ENCODE data around the gene SPTLC1.

Gene SPTLC1

GRCh38 chr9:92077888-92078287 is 37.3 kb downstream of the SPTLC1 start:
- no peak for DNase-seq

DNA sequence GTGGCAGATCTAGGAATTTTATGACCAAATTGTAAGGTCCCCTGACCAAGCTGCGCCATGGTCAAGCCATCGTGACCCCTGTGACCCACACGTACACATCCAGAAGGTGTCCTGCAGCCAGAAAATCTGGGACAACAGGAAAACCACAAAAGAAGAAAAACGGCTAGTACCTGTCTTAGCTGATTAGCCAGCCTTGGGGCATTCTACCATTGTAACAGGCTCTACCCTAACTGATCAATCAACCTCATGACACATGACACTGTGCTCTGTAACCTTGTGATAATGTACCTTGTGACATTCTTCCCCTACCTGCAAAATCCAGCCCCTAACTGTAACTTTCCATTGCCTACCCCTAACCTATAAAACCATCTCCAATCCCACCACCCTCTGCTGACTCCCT is 43.6 kb downstream of the SPTLC1 start:
- no peak for DNase-seq

- DNase-seq, result no peak
Observed at GRCh38 chr9:92066168-92066567, 49.0 kb downstream of the SPTLC1 start.

DNA sequence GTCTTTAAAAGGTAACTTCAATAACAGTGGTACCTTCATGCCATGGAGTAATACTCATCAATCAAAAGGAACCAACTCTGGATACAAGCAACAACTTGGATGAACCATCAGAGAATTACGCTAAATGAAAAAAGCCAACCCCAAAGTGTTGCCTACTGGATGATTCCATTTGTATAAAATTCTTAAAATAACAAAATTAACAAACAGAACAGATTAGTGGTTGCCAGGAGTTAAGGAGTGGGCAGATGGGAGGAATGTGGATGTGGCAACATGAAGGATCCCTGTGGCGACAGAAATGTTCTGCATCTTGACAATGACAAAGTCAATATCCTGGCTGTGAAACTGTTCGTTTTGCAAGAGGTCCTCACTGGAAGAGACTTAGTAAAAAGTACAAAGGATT is 50.5 kb downstream of the SPTLC1 start:
- DNase-seq, result no peak

- DNase-seq, result no peak
Observed at GRCh38 chr9:92061184-92061583, 54.0 kb downstream of the SPTLC1 start.

DNA sequence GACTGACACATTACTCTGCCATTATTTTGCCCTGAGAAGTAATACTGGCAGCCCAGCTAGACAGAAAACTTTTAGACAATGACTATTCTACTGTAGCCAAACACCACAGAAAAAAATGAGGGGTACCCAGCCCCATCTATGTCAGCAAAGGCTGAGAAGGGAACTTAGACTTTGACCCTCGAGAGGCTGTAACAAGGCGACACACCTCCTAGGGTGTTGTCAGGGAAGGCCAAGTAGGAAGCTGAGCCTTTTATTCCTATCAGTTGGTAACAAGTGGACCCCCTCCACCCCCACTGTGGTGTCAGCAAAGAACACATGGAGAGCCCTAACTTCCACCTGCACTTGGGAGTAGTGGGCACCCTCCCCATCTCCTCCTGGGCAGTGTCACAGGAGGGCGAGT is 55.6 kb downstream of the SPTLC1 start:
- no peak for DNase-seq

GRCh38 chr9:92058723-92059444 is 56.3 kb downstream of the SPTLC1 start:
- no peak for DNase-seq

- DNase-seq, result no peak
Observed at GRCh38 chr9:92058026-92058425, 57.2 kb downstream of the SPTLC1 start.

DNA sequence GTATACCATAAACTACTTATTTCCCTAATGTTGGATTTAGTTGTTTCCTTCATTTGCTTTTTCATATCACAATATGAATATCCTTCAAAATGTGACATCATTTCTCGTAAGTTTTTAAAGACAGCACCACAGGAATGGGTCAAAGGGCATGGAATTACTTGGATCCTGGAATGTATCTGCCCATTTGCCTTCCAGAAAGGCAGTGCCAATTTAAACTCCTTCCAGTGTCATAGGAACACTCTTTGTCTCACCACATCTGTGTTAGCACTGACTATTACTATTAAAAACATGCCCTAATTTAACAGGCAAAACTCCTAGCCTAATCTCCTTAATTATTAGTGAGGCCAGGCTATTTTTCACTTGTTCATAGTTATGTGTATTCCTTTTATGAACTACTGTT is 58.0 kb downstream of the SPTLC1 start:
- no peak for DNase-seq

- no peak for DNase-seq
Observed at GRCh38 chr9:92055624-92056023, 59.6 kb downstream of the SPTLC1 start.

- DNase-seq, result no peak
Observed at GRCh38 chr9:92048924-92049625, 66.1 kb downstream of the SPTLC1 start.

DNA sequence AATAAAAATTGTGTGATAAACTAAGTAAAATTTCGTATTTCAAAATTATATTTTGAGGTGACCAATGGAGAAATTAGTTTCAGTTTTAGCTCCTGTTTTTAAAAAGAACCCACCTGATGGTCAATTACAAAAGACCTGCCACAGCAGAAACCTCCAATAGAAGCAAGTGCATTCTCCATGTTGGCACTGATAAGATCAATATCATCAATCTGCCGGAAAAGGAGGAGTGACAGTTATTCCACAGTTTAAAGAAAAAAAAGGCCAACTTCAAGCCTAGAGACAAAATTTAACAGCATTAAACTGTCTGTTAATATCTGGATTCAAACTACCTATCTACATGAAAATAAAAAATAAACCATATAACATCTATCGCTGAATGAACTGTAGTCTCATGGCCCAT is 67.7 kb downstream of the SPTLC1 start:
- no peak for DNase-seq

DNA sequence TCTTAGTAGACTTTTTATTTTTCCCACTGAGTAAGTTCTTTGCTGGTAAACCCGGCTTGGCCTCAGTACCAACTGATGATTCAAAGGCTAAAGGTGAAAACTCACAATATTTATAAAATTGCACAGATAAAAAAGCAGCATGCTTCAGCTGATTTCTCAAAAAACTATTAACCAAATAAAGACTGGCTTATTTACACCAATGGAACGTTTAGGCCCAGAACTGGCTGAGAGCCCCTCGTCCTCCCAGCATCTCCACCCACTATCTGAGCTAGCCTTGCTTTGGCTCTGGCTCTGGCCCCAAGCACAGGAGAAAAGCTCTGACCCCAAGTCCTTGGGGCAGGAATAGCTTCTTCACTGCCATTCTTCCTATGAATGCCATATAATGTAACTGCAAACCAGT is 68.5 kb downstream of the SPTLC1 start:
- DNase-seq, result no peak

DNA sequence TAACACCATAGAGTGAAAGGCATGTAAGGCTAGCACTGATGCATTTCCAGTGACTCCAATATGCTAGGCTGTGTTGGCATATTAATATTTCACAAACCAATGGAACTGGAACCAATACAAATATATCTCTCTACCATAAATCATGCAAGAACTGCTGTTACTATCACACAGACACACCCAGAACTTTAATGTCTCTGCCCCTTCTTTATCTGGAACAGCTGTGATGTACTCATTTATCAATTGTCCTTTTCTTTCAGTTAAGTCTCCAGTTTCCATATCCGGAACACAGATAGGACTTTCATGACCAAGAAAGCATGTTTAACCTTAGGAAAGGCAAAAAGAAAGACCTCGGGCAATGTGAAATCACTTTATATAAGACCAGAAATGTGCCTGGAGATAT is 70.3 kb downstream of the SPTLC1 start:
- no peak for DNase-seq

DNA sequence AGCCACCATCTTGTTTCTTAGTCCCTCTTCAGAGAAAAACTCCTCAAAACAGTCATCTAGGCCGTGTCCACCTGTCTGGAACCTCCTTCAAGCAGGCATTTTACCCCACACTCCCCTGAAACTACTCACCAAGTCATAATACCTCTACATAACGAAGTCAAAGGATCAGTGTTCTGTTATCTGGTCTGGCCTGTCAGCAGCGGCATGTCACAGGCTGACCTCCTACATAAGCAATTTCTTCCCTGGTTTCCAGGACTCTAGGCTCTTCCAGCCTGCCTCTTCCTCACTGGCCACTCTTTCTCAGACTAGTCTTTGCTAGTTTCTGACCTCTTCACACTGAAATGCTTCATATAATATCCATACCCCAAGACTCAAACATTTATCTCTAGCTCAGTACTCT is 72.2 kb downstream of the SPTLC1 start:
- no peak for DNase-seq

- no peak for DNase-seq
Observed at GRCh38 chr9:92042260-92042659, 73.0 kb downstream of the SPTLC1 start.

- no peak for DNase-seq
Observed at GRCh38 chr9:92036756-92037155, 78.5 kb downstream of the SPTLC1 start.

DNA sequence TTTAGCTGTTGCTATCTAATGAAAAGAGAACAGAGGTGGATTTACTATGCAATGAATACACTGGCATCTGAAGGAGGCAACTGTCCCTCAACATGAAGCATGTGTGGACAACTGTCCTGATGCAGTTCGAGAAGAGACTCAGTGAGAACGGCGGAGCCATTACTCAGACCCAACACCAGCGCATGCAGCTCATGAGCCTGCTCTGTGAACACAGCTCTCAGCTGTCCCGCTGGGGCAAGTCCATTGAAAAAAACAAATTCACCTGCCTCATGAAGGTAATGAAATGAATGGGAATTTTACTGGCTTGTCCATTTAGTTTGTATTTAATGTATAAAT is 78.8 kb downstream of the SPTLC1 start:
- DNase-seq, result no peak

GRCh38 chr9:92035687-92036410 is 79.4 kb downstream of the SPTLC1 start:
- DNase-seq, result no peak

GRCh38 chr9:92035146-92035545 is 80.1 kb downstream of the SPTLC1 start:
- no peak for DNase-seq

- DNase-seq, result no peak
Observed at GRCh38 chr9:92033991-92034390, 81.2 kb downstream of the SPTLC1 start.

- no peak for DNase-seq
Observed at GRCh38 chr9:92033307-92033706, 81.9 kb downstream of the SPTLC1 start.

DNA sequence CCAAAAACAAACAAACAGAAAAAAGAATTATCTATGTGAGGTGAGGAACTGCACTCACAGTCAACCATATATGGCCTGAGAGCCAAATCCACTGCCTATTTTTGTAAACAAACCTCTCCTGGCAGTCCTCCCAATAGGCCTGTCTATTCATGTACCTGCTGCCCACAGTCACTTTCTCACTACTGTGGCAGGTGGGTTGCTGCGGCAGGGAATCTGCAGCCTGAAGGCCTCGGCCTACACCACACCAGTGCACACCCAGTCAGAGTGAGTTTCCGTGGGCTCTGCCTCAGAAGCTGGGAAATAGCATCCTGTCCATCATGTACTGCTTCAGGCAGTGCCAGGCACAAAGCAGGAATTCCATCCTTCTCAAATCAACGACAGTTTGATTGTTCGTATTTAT is 82.3 kb downstream of the SPTLC1 start:
- DNase-seq, result no peak

- no peak for DNase-seq
Observed at GRCh38 chr9:92030367-92030766, 84.8 kb downstream of the SPTLC1 start.
